H1 (cell line): ENCODE results near the gene RTP2.

Experiments used
- POLR2A ChIP-seq, 2 experiments: IDR thresholded peaks; 1 replicate in 1 of 2; 2 replicates in 1 of 2; pipeline ENCODE4 v1.6.1; 2011; ENCODE audit warnings: low read depth in 2 of 2, low read length in 2 of 2, mild to moderate bottlenecking in 2 of 2; ENCODE audit errors: control extremely low read depth in 1 of 2
- POLR2AphosphoS5 ChIP-seq: IDR thresholded peaks from 2 replicates; pipeline ENCODE4 v1.6.1; 2011; ENCODE audit warnings: low read depth, low read length

GRCh38 chr3:187750006-187750512 is 47.7 kb upstream of the RTP2 start:
- TF ChIP-seq POLR2AphosphoS5, result no peak
- peak in 1 of 2 experiments; percentile 66; a peak in 1 of 3 replicates for TF ChIP-seq POLR2A (IDR thresholded peaks at IDR 0.05; ENCODE audit: control extremely low read depth in 1 of 2, low read depth in 2 of 2, low read length in 2 of 2)
